Right lobe of liver (tissue), 4 donors: ENCODE measurements around the gene NDUFB11.

Source experiments
- CTCF ChIP-seq, 4 donors: fragments of 200-600 bp in 3 of 4; fragments of 450-650 bp in 1 of 4; IDR thresholded peaks; one replicate each; pipeline versions ENCODE4 v1.5.1 to v1.8.0; 2016 to 2022; ENCODE audit warnings: antibody characterized with exemption in 4 of 4, mild to moderate bottlenecking in 2 of 4
- POLR2A ChIP-seq: fragments of 450-650 bp; IDR thresholded peaks from one replicate; pipeline ENCODE4 v1.6.1; 2017; ENCODE audit warnings: antibody characterized with exemption, mild to moderate bottlenecking
- donor health status: DM: no; HTN: no; CAD: no.
- donor health status: DM: no; HTN: no; CAD: no.
- donor health status: DM: no; HTN: yes; CAD: no.

DNA sequence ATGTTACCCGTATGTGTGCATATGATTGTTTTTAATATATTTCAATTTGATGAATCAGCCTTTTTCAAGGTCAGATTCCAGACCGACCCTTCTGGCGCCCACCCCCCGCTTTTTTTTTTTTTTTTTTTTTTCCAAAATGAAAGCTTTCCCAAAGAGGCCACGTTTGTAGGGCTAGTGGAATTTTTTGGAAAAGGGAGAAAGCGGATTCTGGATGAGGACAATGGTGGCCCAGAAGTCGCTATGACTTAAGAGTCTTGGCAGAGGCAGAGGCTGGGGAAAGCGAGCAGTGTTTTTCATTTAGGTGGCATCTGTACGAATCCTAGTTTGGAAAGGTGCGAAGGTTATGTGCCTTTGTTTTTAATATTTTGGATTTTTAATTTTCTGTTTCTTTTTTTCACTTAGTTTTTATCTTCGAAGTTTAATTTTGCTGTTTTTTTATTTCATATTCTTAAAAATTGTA, 14.6 kb downstream of the NDUFB11 start:
- TF ChIP-seq CTCF (IDR thresholded peaks at IDR 0.05), result no peak
- no peak for TF ChIP-seq POLR2A
